Activated gamma-delta T cell (primary cell): ENCODE results near the gene DMPK.

Experiments used
- DNase-seq: peaks from one replicate; lab custom pipeline; 2025; lab: John Stamatoyannopoulos, UW
- total RNA-seq, 2 donors: gene quantifications; one replicate each; lab custom pipeline; 2026; lab: John Stamatoyannopoulos, UW

The DMPK gene, protein sequence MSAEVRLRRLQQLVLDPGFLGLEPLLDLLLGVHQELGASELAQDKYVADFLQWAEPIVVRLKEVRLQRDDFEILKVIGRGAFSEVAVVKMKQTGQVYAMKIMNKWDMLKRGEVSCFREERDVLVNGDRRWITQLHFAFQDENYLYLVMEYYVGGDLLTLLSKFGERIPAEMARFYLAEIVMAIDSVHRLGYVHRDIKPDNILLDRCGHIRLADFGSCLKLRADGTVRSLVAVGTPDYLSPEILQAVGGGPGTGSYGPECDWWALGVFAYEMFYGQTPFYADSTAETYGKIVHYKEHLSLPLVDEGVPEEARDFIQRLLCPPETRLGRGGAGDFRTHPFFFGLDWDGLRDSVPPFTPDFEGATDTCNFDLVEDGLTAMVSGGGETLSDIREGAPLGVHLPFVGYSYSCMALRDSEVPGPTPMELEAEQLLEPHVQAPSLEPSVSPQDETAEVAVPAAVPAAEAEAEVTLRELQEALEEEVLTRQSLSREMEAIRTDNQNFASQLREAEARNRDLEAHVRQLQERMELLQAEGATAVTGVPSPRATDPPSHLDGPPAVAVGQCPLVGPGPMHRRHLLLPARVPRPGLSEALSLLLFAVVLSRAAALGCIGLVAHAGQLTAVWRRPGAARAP
- 18.5 to 19.0 reads per million in 2 donors for total RNA-seq

- no peak for DNase-seq
These were observed at the start of gene DMPK for GRCh38 chr19:45782162-45782691. Gene DMPK (minus strand): TSS chr19:45782490. CDS start chr19:45782352, 138 bp downstream.

- DNase-seq, result no peak
These were observed 46.7 kb upstream of the DMPK start for GRCh38 chr19:45828945-45829344.

DNA sequence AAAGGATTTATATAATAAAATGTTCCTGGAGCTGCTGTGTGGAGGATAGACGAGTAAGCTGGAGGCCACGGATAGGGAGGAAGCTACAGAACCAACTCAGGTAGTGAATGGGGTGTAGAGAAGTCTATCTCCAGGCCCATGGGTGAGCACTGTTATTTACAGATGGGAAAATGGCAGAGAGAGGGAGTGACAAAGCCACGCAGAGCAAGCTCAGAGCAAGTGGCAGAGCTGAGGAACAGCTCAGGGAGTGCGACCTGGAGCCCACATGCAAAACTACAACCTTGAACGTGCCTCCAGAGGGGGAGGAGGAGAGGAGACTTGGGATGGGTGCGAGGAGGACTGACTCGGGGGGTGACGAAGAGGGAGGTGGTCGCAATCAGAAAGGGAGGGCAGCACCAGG is 46.2 kb upstream of the DMPK start:
- DNase-seq, result no peak

GRCh38 chr19:45827459-45828093 is 45.3 kb upstream of the DMPK start:
- DNase-seq, result no peak

DNA sequence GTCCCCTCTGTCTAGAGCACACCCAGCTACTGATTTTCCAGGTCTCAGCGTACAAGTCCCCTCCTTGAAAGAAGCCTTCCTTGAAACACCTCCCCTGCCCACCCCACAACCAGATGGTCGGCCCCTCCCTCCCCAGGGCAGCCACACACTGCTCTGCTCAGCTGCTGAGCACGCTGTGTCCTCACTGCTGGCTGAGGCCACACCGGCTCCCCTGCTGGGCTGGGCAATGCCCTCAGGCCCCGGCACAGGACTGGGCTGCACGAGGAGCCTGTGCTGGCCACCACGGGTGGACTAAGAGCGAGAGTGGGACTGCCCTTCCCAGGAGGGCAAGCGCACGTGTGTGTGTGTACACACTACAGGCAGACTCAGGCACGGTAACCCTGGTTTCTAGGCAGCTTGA is 44.6 kb upstream of the DMPK start:
- DNase-seq, result no peak

DNA sequence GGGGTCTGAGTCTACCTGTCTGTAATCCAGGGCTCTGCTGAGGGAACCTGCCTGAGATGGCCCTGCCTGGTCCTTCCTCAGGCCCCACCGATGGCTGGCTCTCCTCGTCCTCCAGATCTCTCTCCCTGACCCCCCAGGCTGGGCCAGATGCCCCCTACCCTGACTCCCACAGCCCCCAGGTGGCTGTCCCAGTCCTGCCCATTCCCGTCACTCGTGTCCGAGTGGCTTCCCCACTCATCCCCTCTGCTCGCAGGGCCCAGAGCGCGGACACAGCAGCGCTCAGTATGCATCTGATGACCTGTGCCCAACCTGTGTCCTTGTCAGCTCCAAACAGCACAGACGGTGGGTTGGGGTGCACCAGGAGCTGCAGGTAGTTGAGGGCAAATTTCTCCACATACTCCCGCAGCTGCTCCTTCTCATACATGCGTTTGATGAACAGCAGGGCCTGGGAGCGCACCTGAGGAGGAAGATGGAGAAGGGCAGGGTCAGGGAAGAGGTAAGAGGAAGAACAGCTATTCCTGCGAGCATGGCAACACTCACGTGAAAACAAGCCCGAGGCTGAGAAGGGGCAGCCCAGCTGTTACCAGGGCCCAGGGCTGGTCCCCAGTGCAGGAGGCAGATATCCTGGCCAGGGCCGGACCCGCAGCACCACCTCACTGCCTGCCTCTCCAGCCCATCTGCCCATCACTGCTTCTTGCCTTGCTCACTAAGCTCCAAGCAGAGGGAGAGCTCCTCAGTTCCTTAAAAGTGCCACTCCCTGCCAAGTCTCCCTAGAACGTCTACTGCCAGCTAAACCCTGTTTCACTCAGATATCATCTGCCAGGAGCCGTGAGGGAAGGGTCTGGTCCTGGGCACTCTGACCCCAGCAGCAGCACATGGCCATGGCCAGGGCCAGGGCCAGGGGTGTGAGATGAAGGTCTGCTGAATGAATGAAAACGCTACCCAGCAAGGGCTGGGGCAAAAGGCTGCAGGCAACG is 43.9 kb upstream of the DMPK start:
- DNase-seq, result no peak

DNA sequence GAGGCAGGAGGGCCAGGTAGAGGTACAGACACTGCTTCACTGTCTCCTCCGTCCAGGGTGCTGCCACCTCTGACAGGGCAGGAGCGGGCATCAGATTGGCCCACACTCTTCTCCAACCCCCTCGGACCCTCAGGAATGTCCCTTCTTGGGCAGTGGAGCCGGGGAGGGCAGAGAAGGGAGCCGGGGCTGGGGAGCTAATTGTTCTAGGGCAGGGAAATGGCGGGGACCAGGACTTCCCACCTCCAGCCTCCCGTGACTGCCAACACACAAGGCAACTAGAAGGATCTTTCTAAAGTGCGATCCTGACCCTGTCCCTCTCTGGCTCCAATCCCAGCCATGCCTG is 42.9 kb upstream of the DMPK start:
- DNase-seq, result no peak

DNA sequence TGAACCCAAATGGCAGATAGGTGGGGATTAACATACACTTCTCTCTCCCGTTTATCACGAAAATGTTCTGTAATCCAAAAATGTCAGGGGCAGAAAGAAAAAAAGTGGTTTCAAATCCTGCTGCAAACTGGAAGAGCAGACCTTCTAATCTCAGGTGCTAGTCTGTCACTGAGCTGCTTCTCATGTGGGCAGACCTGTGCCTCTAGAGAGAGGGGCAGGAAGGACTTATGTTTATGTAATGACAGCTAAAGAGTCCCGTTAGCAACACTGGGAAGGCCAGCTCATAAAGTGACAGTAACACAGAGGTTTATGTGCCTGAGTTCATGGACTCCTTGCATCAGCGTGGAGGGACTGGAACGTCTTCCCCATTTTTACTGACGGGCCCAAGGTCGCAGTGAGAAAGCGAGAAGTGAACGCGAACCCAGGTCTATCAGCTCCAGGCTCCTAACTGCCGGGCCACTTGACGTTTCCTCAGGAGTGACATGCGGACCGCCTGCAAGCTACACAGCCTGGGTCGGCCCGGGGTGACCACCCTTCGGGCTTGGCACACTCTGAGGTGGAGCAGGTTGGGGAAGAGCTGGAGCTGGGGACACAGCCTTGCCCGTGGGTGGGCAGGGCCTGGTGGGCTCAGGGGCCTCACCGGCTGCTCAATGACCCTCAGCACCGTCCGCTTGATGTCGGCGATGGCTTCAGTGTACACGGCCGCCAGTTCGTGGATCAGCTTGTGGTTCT is 42.4 kb upstream of the DMPK start:
- DNase-seq, result no peak

DNA sequence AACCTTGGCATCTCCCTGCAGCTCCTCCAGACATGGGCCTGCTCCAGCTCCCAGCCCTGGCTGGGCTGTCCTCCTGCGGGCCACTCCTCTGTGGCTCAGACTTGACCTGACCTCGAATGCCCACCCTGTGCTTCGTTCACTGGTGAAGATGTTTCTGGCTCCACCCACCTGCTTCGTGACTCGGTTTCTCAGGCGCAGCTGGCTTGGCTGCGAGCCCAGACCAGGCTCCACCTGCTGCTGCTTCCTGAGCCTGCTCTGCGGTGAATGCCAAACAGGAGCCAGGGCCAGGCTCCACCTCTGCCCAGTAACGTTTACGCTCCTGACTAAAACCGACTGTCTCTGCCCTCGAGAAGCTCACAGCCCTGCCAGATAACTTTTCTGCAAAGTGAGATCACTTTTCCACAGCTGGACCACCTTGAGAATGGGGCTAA is 41.8 kb upstream of the DMPK start:
- no peak for DNase-seq

GRCh38 chr19:45823182-45823581 is 40.9 kb upstream of the DMPK start:
- no peak for DNase-seq

DNA sequence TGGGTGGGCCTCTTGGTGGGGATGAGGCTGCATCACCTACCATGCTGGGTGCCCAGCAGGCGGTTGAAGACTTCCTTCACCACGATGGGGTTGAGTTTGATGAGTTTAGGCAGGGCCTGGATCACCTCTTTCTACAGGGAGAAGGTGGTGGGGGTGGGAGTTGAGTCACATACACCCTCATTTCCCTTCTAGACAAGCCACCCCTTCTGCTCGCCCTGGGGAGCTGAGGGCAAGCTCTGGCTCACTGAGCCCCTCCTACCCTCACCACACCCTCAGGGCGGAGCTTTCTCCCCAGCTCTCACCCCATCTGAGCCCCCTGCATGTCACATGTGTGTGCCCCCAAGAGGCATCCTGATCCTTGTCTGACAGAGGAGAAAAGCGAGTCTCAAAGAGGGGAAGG is 40.4 kb upstream of the DMPK start:
- no peak for DNase-seq

GRCh38 chr19:45821570-45821969 is 39.3 kb upstream of the DMPK start:
- no peak for DNase-seq

GRCh38 chr19:45821103-45821521 is 38.8 kb upstream of the DMPK start:
- no peak for DNase-seq

- no peak for DNase-seq
These were observed 38.3 kb upstream of the DMPK start for GRCh38 chr19:45820413-45821102.

DNA sequence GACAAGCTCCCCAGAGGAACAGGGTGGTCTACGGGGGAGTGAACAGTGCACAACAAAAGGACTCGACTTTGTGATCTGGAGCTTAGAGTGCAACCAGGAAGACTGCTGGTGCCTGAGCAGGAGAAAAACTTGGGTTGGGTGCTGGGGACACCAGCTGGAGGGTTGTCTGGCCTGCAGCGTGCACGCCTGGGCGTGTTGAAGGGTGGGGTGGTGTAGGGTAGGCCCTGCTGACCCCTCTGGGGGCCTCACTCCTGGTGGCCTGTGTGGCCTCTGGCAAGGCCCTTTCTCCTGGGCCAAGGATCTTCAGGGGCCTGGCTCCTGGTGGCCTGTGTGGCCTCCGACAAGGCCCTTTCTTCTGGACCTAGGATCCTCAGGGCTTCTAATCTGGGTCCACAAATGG is 37.5 kb upstream of the DMPK start:
- DNase-seq, result no peak

DNA sequence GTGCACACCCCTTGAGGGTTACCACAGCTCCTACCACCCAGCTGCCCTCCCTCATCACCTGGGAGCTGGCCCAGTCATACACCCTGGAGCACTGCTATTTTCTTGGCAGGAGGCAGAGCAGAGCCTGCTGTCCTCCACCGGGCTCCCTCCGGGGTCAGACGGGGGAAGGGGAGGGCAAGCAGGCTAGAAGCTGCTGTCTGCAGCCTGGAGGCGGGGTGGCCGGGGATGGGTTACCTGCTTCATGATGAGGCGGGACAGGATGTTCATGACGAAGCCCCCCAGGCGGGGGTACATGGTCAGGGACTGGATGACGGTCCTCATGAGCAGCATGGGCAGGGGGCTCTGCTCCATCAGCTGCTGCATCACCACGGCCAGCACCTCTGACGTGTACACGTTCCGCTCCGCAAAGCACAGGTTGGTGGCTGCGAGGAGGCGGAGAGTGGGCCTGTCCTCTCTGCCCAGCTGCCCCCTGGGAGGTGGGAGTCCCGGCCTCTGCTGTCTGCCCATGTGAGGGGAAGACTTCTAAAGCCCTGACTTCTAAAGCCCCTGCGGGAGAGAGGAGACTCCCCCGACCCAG is 35.5 kb upstream of the DMPK start:
- no peak for DNase-seq

- DNase-seq, result peak; percentile 48
These were observed 34.9 kb upstream of the DMPK start for GRCh38 chr19:45817010-45817724.

DNA sequence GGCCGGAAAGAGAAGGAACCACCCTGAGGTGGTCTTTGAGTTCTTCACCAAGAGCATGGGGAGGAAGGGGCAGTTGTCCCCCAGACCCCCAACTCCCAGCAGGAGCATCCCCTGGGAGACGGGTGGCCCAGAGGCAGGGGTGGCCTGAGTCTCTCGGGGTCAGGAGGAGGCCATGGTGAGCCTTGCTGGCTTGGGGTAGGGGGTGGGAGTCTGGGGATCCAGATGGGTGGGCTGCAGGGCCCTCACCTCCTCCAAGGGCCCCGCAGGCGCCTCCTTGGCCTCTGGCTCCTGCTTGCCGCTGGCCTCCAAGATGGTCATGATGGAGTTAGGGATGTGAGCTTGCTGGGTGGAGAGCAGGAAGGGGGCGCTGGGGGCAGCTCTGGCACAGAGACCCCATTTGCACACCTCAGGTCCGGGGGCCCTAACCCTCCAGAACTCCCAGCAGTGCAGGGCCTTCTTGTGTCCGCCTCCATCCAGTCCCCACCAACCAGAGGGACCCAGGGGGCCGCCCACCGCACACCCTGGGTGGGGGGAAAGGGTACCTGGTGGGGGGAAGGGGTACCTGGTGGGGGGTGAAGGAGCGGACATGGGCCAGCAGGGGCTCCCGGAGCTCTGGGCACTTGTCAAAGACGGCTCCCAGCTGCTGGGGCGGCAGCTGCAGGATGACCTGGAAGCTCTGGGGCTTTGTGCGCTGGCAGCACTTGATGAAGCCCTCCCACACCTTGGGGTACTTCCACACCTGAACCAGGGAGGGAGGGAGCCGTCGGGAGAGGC is 34.1 kb upstream of the DMPK start:
- no peak for DNase-seq
